Stimulated activated CD8-positive, alpha-beta memory T cell treated with anti-CD3 and anti-CD28 coated beads, Interleukin-7, amount 100 ng/mL, for 48 hours (primary cell): ENCODE results near the gene PTPRG.

Source experiments
- DNase-seq, 2 donors: peaks; one replicate each; pipeline ENCODE4 v3.0.0-alpha.2; 2020; ENCODE audit warnings: low read depth in 1 of 2; ENCODE audit errors: extremely low read depth in 1 of 2

The PTPRG gene

DNA sequence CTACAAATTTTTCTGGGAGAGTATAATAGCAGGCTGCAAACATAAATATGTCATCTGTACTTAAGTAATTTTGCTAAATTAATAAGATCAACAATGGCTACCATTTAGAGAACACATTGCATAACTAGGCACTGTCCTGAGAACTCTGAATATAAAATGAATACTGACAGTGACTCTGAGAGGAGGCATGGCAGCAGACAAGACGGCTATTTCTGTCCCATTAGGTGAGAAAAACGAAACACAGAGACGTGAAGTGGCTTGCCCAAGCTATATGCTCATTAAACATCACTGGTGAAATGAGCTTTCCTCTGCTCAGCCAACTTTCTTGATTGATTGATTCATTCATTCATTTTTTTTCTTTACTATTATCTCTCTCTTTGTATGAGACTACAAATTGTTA lies 384.3 kb downstream of the PTPRG start:
- no peak for DNase-seq

- DNase-seq: no peak
These were observed 385.4 kb downstream of the PTPRG start for GRCh38 chr3:61946570-61947324.

- no peak for DNase-seq
These were observed 386.1 kb downstream of the PTPRG start for GRCh38 chr3:61947456-61947855.

DNA sequence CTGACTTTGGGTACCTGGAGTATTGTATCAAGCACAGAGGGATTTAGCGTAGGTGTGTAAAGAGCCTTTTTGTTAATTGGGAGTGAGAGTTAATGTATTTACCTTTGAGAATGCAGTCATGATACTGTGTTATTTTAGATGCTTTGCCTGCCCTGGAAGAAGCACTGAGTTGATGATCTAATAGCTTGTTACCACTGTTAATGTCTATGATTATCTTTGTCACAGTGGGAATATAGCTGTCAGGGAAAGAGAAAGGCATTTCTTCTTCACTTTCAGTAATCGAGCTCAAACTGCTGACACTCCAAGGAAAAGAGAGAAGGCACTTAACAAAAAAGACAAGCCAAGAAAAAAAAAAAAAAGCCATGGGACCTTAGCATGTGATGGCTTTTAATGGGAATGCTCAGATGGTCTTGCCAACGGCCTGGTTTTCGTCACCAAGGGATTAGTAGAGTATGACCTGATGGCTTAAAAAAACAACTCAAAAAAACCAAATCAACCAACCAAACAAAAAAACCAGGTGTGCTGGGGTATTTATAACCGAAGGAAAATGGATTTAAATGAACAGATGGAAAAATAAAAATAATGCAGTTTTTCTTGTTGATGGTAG lies 387.4 kb downstream of the PTPRG start:
- DNase-seq: no peak

DNA sequence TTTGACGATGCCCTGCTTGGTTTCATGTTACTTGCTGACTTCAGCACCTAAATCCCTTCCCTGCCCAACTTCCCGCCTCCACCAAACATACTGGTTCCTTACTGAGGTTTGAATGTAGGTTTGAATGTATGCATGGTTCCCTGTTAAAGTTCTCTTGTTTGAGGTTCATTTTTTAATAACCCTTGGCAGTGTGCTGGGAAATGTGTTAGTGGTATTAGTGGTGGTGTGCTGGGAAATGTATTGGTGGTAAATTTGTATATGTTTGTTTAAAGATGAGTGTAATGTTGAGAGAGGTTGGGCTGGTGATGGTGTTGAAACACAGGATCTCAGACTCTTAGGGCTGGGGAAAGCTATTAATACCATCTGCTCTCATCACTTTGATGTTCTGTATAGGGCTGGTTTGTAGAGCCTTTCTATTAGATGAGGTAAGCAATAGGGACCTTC lies 392.7 kb downstream of the PTPRG start:
- no peak for DNase-seq

DNA sequence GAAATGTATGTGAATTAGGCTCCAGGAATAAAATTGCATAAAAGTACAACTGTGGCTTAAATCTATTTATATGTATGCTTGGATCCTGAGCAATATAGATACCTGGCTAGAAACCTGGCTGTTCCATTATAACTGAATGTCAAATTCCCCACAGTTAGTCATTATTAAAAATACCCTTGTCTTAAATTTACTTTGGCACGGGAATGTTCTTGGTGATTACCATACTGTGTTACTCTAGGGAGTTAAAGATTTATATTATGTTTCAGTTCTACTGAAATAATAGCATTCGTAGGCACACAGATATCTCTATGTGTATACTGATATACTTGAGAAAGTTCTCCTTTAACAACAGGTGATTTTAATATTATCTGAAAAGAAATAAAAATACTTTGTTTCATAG lies 394.1 kb downstream of the PTPRG start:
- no peak for DNase-seq

- no peak for DNase-seq
These were observed 394.9 kb downstream of the PTPRG start for GRCh38 chr3:61956236-61956635.

GRCh38 chr3:61957259-61957658 lies 395.9 kb downstream of the PTPRG start:
- DNase-seq: no peak

- DNase-seq: no peak
These were observed 399.6 kb downstream of the PTPRG start for GRCh38 chr3:61960976-61961375.

DNA sequence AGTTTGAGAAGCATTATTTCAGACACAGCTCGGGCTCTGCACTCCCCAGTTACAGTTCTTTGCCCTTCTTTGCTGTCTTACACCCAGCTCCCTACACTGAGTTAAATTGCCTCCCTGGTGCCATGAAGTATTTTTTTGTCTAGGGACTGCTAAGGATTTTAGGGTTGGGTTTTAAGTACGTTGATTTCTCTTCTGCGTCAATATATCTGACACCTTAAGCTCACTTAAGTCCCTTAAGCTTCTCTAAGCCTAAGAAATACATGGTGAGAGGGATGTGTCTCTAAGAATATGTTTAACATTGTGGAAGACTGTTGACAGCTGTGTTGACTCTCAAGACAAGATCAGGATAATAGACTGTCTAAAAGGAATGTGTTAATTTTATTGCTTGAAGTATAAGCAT lies 400.5 kb downstream of the PTPRG start:
- no peak for DNase-seq

- no peak for DNase-seq
These were observed 403.2 kb downstream of the PTPRG start for GRCh38 chr3:61964566-61964965.

GRCh38 chr3:61965770-61966131 lies 404.4 kb downstream of the PTPRG start:
- DNase-seq: no peak

GRCh38 chr3:61966200-61966599 lies 404.8 kb downstream of the PTPRG start:
- no peak for DNase-seq

DNA sequence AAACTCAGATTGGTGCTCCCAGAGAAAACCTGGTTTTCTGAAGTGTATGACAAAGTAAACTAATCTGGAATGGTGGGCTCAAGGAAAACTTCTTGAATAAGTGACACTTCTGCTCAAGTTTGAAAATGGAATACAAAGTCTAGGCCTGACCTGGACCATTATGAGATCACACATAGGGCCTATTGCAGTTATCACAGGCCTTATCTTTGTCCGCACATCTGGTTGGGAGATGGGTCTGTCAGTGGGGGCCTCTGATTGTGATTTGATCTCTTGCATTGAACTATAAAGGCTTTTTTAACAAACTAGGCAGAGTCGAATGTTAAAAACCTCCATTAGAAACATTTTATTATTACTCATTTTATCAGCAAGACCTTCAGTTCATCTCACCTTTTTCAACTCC lies 405.6 kb downstream of the PTPRG start:
- no peak for DNase-seq

- no peak for DNase-seq
These were observed 406.6 kb downstream of the PTPRG start for GRCh38 chr3:61967937-61968336.

- no peak for DNase-seq
These were observed 413.3 kb downstream of the PTPRG start for GRCh38 chr3:61974662-61975061.

GRCh38 chr3:61975199-61975598 lies 413.8 kb downstream of the PTPRG start:
- DNase-seq: no peak

GRCh38 chr3:61975936-61976335 lies 414.6 kb downstream of the PTPRG start:
- no peak for DNase-seq

DNA sequence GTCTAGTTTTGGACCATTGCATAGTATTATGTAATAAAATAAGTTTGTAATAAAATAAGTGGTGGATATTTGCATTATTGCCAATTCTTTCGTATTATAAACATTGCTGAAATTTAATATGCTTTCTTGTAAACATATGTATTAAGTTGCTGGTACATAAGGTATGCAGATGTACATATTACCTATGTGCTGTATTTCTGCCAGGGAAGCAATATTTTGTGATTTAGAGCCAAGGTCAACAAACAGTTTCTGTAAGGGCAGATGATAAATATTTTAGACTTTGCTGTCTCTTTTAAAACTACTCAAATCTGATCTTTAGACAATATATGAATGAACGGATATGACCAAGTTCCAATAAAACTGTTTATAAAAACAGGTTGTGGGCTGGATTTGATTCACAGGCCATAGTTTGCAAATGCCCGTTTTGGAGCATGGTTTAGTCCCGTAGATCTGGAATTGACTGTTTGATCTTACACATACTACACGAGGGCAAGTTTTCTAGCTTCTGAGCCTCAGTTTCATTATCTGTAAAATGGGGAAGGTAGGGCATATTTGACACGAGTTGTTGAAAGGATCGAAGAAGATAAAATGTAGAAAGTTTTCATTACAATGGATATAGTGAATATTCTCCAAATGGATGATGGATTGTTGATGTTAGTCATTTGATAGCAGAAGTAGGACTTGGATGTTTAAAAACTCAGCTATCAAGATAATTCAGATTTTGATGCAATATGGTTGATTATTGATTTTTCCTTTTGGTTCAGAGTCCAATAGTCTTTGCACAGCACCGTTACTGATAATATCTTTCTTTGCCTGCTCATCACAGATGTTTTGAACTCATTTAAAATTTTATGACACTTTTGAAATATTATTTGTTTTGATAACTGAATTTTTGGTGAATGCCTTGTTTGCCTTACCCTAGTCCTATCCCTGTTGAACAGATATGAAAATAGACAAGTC lies 417.4 kb downstream of the PTPRG start:
- no peak for DNase-seq

DNA sequence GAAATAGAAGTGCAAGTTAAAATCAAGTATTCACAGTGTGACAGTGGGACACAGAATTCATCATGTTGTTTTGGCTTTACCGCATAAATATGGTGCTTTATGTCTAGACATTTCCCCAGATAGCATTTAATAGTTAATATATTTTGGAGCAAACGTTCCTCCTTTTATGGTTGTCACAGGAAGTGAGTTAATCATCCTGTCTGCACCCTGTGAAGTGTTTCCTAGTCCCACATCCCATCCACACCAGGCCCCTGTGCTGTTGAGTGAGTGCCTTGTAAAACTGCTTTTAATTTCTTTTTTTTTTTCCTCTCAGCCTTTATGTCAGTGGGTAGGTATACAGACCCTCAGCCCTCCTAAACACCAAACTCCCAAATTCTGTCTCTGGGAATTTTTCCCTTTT lies 418.3 kb downstream of the PTPRG start:
- DNase-seq: no peak

- no peak for DNase-seq
These were observed 418.7 kb downstream of the PTPRG start for GRCh38 chr3:61980041-61980440.

GRCh38 chr3:61981060-61981459 lies 419.7 kb downstream of the PTPRG start:
- no peak for DNase-seq
